A673 (cell line): ENCODE measurements around the gene MRTFA.

Experiments
- EZH2 ChIP-seq: fragments of 200-600 bp; sonication (generic); IDR thresholded peaks from 2 replicates; pipeline ENCODE4 v1.6.1; 2017; ENCODE audit warnings: borderline replicate concordance, low read depth, mild to moderate bottlenecking, mixed read lengths, antibody characterized with exemption, low read length; ENCODE audit not compliant: poor library complexity, severe bottlenecking
- TF ChIP-seq, protein P1 (sequence below): fragments of 300-800, 200-600 bp; sonication (generic); conservative IDR thresholded peaks from 2 replicates; pipeline ENCODE4 v1.5.1; 2017; ENCODE audit warnings: low read depth, mild to moderate bottlenecking, antibody characterized with exemption, low read length, moderate library complexity, mixed read lengths

DNA sequence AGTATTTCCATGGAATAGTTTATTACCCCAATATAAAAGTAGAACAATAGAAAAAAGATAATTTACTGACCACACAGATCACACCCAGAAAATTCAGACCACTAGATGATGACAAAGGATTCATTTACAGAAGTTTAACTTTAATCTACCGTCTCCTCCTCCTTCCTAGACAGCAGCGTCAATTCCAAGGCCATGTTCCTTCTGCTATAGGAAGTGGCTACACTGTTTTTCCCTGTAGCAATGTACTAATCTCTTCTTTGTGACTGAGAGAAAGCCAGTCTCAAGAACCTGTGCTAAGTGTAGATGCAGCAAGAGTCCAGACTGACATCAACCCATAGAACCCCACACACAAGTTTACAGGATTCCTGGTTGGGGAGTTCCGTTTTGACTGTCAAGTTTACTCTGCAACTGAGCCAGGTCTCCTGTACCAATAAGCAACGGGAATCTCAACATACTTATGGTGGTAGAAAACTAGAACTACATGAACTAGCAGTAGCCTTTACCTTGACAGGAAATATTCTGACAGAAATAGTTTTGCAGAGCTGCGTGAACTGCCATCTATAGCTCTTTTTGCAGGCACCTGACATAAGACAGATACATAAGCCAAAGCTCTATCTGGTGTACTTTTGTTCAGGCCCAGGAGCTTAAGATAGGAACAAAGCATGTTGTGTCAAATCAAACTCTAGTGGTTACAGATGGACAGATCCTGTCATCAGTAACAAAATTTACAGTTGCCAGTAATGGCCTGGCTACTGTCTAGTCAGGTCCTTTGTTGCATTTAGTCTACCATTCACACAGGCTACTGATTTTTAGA, 42.9 kb downstream of the MRTFA start:
- TF ChIP-seq, protein P1, sequence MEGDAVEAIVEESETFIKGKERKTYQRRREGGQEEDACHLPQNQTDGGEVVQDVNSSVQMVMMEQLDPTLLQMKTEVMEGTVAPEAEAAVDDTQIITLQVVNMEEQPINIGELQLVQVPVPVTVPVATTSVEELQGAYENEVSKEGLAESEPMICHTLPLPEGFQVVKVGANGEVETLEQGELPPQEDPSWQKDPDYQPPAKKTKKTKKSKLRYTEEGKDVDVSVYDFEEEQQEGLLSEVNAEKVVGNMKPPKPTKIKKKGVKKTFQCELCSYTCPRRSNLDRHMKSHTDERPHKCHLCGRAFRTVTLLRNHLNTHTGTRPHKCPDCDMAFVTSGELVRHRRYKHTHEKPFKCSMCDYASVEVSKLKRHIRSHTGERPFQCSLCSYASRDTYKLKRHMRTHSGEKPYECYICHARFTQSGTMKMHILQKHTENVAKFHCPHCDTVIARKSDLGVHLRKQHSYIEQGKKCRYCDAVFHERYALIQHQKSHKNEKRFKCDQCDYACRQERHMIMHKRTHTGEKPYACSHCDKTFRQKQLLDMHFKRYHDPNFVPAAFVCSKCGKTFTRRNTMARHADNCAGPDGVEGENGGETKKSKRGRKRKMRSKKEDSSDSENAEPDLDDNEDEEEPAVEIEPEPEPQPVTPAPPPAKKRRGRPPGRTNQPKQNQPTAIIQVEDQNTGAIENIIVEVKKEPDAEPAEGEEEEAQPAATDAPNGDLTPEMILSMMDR = no peak
- no peak for TF ChIP-seq EZH2
